Cardiac muscle cell (in vitro differentiated cells and primary cell): ENCODE results near the gene TOX2. TPM values are rescaled to one million over a fixed set of nuclear protein-coding genes. Genes with fewer than 3 reads are reported as not detected.
A peak's percentile ranks its signal among the peaks of the same experiment; 100 is the strongest.

Experiments
- DNase-seq, 2 donors: peaks; one replicate each; pipeline versions ENCODE4 v3.0.0 to v3.0.0-alpha.2; 2010 to 2017; ENCODE audit warnings: low read depth in 1 of 2, low spot score in 1 of 2
- H3K27ac ChIP-seq: fragments of 200-600 bp; sonication (generic); 2 replicates; pipeline ENCODE4 v1.5.1; 2016
- H3K27me3 ChIP-seq: fragments of 200-600 bp; sonication (generic); 2 replicates; pipeline ENCODE4 v1.6.0; 2016; ENCODE audit warnings: control low read depth
- H3K36me3 ChIP-seq: fragments of 200-600 bp; sonication (generic); 2 replicates; pipeline ENCODE4 v1.5.1; 2016; ENCODE audit warnings: control low read depth
- H3K4me1 ChIP-seq: fragments of 200-600 bp; sonication (generic); 2 replicates; pipeline ENCODE4 v1.8.1; 2017; ENCODE audit warnings: low read depth, mild to moderate bottlenecking, mixed run types
- H3K4me3 ChIP-seq: fragments of 200-600 bp; sonication (generic); 2 replicates; pipeline ENCODE4 v1.5.1; 2016; ENCODE audit warnings: mild to moderate bottlenecking
- H3K9me3 ChIP-seq: fragments of 200-600 bp; sonication (generic); 2 replicates; pipeline ENCODE4 v1.5.1; 2017; ENCODE audit warnings: low read depth, mild to moderate bottlenecking, control low read depth
- CTCF ChIP-seq: IDR thresholded peaks from 2 replicates; pipeline ENCODE4 v1.5.1; 2012; ENCODE audit warnings: low read depth, mild to moderate bottlenecking, low read length
- polyA plus RNA-seq: library from polyadenylated mRNA; unstranded; fragments of >200 nt; fragmentation: Nextera tagmentation; extraction: Ambion mirVana; gene quantifications from 2 replicates; pipeline ENCODE4 v1.2.1, GENCODE V29; 2016
- total RNA-seq: library from RNA; depleted of rRNA; stranded (reverse); fragments of >200 nt; gene quantifications from 2 replicates; pipeline ENCODE4 v1.2.3, GENCODE V29; 2016

The TOX2 gene
- total and polyA plus RNA-seq, 2 experiments from 2014 or later: 0.09 to 0.32 TPM

- Histone ChIP-seq H3K9me3 (no peaks in the 10 kb centered on the region), H3K36me3 (no peaks in the 10 kb centered on the region), H3K27ac (no peak overlapping the region), H3K27me3 (no peaks in the 10 kb centered on the region), H3K4me3 (no peak overlapping the region), H3K4me1 (no peaks in the 10 kb centered on the region)
- peak; percentile 36 to 72 for DNase-seq
- TF ChIP-seq CTCF: no peak
These were observed 103.7 kb downstream of the TOX2 start for GRCh38 chr20:44018259-44018941.

GRCh38 chr20:44018942-44019637, 104.4 kb downstream of the TOX2 start:
- Histone ChIP-seq H3K27ac (no peak overlapping the region), H3K36me3 (no peaks in the 10 kb centered on the region), H3K4me3 (no peak overlapping the region), H3K9me3 (no peaks in the 10 kb centered on the region), H3K27me3 (peaks cover 3% of the 10 kb centered on the region), H3K4me1 (no peaks in the 10 kb centered on the region)
- TF ChIP-seq CTCF: no peak
- DNase-seq: no peak

GRCh38 chr20:44019638-44020335, 105.1 kb downstream of the TOX2 start:
- peak in 1 of 2 donors; percentile 42 for DNase-seq
- no peak for TF ChIP-seq CTCF
- Histone ChIP-seq H3K9me3 (no peaks in the 10 kb centered on the region), H3K4me1 (no peaks in the 10 kb centered on the region), H3K4me3 (no peak overlapping the region), H3K27ac (no peak overlapping the region), H3K36me3 (no peaks in the 10 kb centered on the region), H3K27me3 (peaks cover 4% of the 10 kb centered on the region)

- no peaks in the 10 kb centered on the region for H3K4me1 ChIP-seq
- peaks cover 4% of the 10 kb centered on the region for H3K27me3 ChIP-seq
- no peak for TF ChIP-seq CTCF
- H3K4me3 ChIP-seq: no peak overlapping the region
- no peak for DNase-seq
- no peaks in the 10 kb centered on the region for H3K9me3 ChIP-seq
- no peak overlapping the region for H3K27ac ChIP-seq
- no peaks in the 10 kb centered on the region for H3K36me3 ChIP-seq
These were observed 105.9 kb downstream of the TOX2 start for GRCh38 chr20:44020406-44021148.

GRCh38 chr20:44021186-44021585, 106.5 kb downstream of the TOX2 start:
- no peak for TF ChIP-seq CTCF

More at GRCh38 chr20:44021186-44021585, 106.5 kb downstream of the TOX2 start:
- peaks cover 4% of the 10 kb centered on the region for H3K27me3 ChIP-seq
- no peaks in the 10 kb centered on the region for H3K4me1 ChIP-seq
- no peaks in the 10 kb centered on the region for H3K9me3 ChIP-seq
- DNase-seq: no peak
- H3K4me3 ChIP-seq: no peak overlapping the region
- H3K27ac ChIP-seq: no peak overlapping the region
- no peaks in the 10 kb centered on the region for H3K36me3 ChIP-seq
